ENCODE results near the gene DIPK1A. TPM values are rescaled to one million over a fixed set of nuclear protein-coding genes. Genes with fewer than 3 reads are reported as not detected.

The DIPK1A gene
- total RNA-seq, 4 donors from 2014 or later = 3.8 to 7.6 (median 6.7) TPM

GRCh38 chr1:92937731-92938130, 23.5 kb downstream of the DIPK1A start:
- intact Hi-C loops (cut with DNase I; ENCODE audit: low total_unique reads) = no loop called here
- no peak for TF ChIP-seq POLR2A (IDR thresholded peaks at IDR 0.05)
- no peak for TF ChIP-seq CTCF (IDR thresholded peaks at IDR 0.05)
- no peak overlapping the region for H3K4me3 ChIP-seq (ENCODE audit: low read depth, poor library complexity, severe bottlenecking)
- DNase-seq (ENCODE audit: low spot score in 2 of 2) = no peak
- WGBS, 2 donors = 87 to 94% methylated on average over 3 of the region's 3 CpGs

- no peak for DNase-seq (ENCODE audit: low spot score in 2 of 2)
- intact Hi-C loops (cut with DNase I; ENCODE audit: low total_unique reads) = no loop called here
- 85 to 95% methylated on average over 1 of the region's 1 CpG for WGBS, 2 donors
- TF ChIP-seq CTCF (IDR thresholded peaks at IDR 0.05) = no peak
- TF ChIP-seq POLR2A (IDR thresholded peaks at IDR 0.05) = no peak
- no peak overlapping the region for H3K4me3 ChIP-seq (ENCODE audit: low read depth, poor library complexity, severe bottlenecking)
These were observed 24.4 kb downstream of the DIPK1A start for GRCh38 chr1:92936865-92937264.

GRCh38 chr1:92934395-92935378, 26.6 kb downstream of the DIPK1A start:
- no peak for TF ChIP-seq POLR2A (IDR thresholded peaks at IDR 0.05)
- DNase-seq (ENCODE audit: low spot score in 2 of 2) = peak in 1 of 2 donors; percentile 49
- 42 to 44% methylated on average over 5 of the region's 5 CpGs for WGBS, 2 donors
- intact Hi-C loops (cut with DNase I; ENCODE audit: low total_unique reads) = no loop called here
- no peak overlapping the region for H3K4me3 ChIP-seq (ENCODE audit: low read depth, poor library complexity, severe bottlenecking)

GRCh38 chr1:92933459-92933858, 27.8 kb downstream of the DIPK1A start:
- intact Hi-C loops (cut with DNase I; ENCODE audit: low total_unique reads) = no loop called here
- no peak overlapping the region for H3K4me3 ChIP-seq (ENCODE audit: low read depth, poor library complexity, severe bottlenecking)
- TF ChIP-seq POLR2A (IDR thresholded peaks at IDR 0.05) (no peak), CTCF (IDR thresholded peaks at IDR 0.05) (no peak)
- no peak for DNase-seq (ENCODE audit: low spot score in 2 of 2)
- WGBS, 2 donors = 26 to 33% methylated on average over 2 of the region's 2 CpGs

GRCh38 chr1:92931691-92932090, 29.6 kb downstream of the DIPK1A start:
- intact Hi-C loops (cut with DNase I; ENCODE audit: low total_unique reads) = no loop called here
- WGBS, 2 donors = 85 to 90% methylated on average over 4 of the region's 4 CpGs
- H3K4me3 ChIP-seq (ENCODE audit: low read depth, poor library complexity, severe bottlenecking) = no peak overlapping the region
- no peak for TF ChIP-seq CTCF (IDR thresholded peaks at IDR 0.05)
- TF ChIP-seq POLR2A (IDR thresholded peaks at IDR 0.05) = no peak
- no peak for DNase-seq (ENCODE audit: low spot score in 2 of 2)

- TF ChIP-seq POLR2A (IDR thresholded peaks at IDR 0.05) = no peak
- TF ChIP-seq CTCF (IDR thresholded peaks at IDR 0.05) = no peak
- intact Hi-C loops (cut with DNase I; ENCODE audit: low total_unique reads) = no loop called here
- no peak overlapping the region for H3K4me3 ChIP-seq (ENCODE audit: low read depth, poor library complexity, severe bottlenecking)
- no peak for DNase-seq (ENCODE audit: low spot score in 2 of 2)
- WGBS, 2 donors = 36 to 38% methylated on average over 1 of the region's 1 CpG
These were observed 31.8 kb downstream of the DIPK1A start for GRCh38 chr1:92929461-92929860.
